Cerebellar cortex (tissue), 1 donor: ENCODE measurements around the gene TIMM29.
A peak's percentile ranks its signal among the peaks of the same experiment; 100 is the strongest.
"Not testable (repeated sequence)": the region's sequence is repeated elsewhere in the genome, so short reads cannot be mapped to it uniquely, and the experiment has no call there.

ENCODE experiments used
- DNase-seq: peaks from one replicate; pipeline ENCODE4 v3.0.0-alpha.2; 2015; ENCODE audit warnings: low spot score

TIMM29 gene

GRCh38 chr19:10945264-10945663, 16.7 kb downstream of the TIMM29 start:
- DNase-seq = no peak

- DNase-seq = peak; percentile 77
Measured at GRCh38 chr19:10946958-10947657, 18.5 kb downstream of the TIMM29 start.

- no peak for DNase-seq
Measured at GRCh38 chr19:10952809-10953208, 24.2 kb downstream of the TIMM29 start.

- not testable (repeated sequence) for DNase-seq
Measured at GRCh38 chr19:10959277-10959968, 30.8 kb downstream of the TIMM29 start.

GRCh38 chr19:10960314-10961072, 31.9 kb downstream of the TIMM29 start, which contains the start of gene SMARCA4:
TSS of gene SMARCA4 (plus strand) at chr19:10961030. CDS start at chr19:10984152, 23,122 bp downstream.
- DNase-seq = peak; percentile 92

GRCh38 chr19:10961073-10961860, 32.7 kb downstream of the TIMM29 start:
- no peak for DNase-seq

- no peak for DNase-seq
Measured at GRCh38 chr19:10962863-10963262, 34.3 kb downstream of the TIMM29 start.

GRCh38 chr19:10963865-10964264, 35.3 kb downstream of the TIMM29 start:
- no peak for DNase-seq

GRCh38 chr19:10964903-10965302, 36.3 kb downstream of the TIMM29 start:
- DNase-seq = no peak

- no peak for DNase-seq
Measured at GRCh38 chr19:10965398-10965797, 36.8 kb downstream of the TIMM29 start.

GRCh38 chr19:10966809-10967208, 38.2 kb downstream of the TIMM29 start:
- no peak for DNase-seq

- DNase-seq = no peak
Measured at GRCh38 chr19:10968527-10969135, 40.0 kb downstream of the TIMM29 start.

- DNase-seq = no peak
Measured at GRCh38 chr19:10971107-10971726, 42.6 kb downstream of the TIMM29 start.

- DNase-seq = no peak
Measured at GRCh38 chr19:10975374-10976130, 46.9 kb downstream of the TIMM29 start.

- DNase-seq = no peak
Measured at GRCh38 chr19:10976131-10976892, 47.7 kb downstream of the TIMM29 start.

- no peak for DNase-seq
Measured at GRCh38 chr19:10977742-10978092, 49.1 kb downstream of the TIMM29 start.
